HEK293 (cell line): ENCODE results near the gene VAT1.
A peak's percentile ranks its signal among the peaks of the same experiment; 100 is the strongest.

Source experiments
- BCL11A ChIP-seq: fragments of 450-650 bp; formaldehyde crosslinking; IDR thresholded peaks from 2 replicates; pipeline ENCODE4 v1.5.1; 2016; ENCODE audit warnings: low read depth, missing biosample characterization, missing genetic modification characterization
- BCL11B ChIP-seq: fragments of 450-650 bp; formaldehyde crosslinking; IDR thresholded peaks from 2 replicates; pipeline ENCODE4 v1.5.1; 2016; ENCODE audit warnings: low read depth, missing biosample characterization, missing genetic modification characterization
- KLF16 ChIP-seq: fragments of 450-650 bp; formaldehyde crosslinking; IDR thresholded peaks from 2 replicates; pipeline ENCODE4 v1.5.1; 2017; ENCODE audit warnings: missing biosample characterization, missing genetic modification characterization
- KLF7 ChIP-seq: fragments of 450-650 bp; formaldehyde crosslinking; IDR thresholded peaks from 2 replicates; pipeline ENCODE4 v1.5.1; 2016; ENCODE audit warnings: missing biosample characterization, missing genetic modification characterization, borderline replicate concordance
- OVOL3 ChIP-seq: fragments of 450-650 bp; formaldehyde crosslinking; IDR thresholded peaks from 2 replicates; pipeline ENCODE4 v1.5.1; 2016; ENCODE audit warnings: missing biosample characterization, missing genetic modification characterization
- SP2 ChIP-seq: fragments of 450-650 bp; formaldehyde crosslinking; IDR thresholded peaks from 2 replicates; pipeline ENCODE4 v1.5.1; 2016; ENCODE audit warnings: missing biosample characterization, missing genetic modification characterization
- SP3 ChIP-seq: fragments of 450-650 bp; formaldehyde crosslinking; IDR thresholded peaks from 2 replicates; pipeline ENCODE4 v1.5.1; 2016; ENCODE audit warnings: missing biosample characterization, missing genetic modification characterization
- SP7 ChIP-seq: fragments of 450-650 bp; formaldehyde crosslinking; IDR thresholded peaks from 2 replicates; pipeline ENCODE4 v1.5.1; 2016; ENCODE audit warnings: missing biosample characterization, missing genetic modification characterization
- TSHZ1 ChIP-seq: fragments of 450-650 bp; formaldehyde crosslinking; IDR thresholded peaks from 2 replicates; pipeline ENCODE4 v1.5.1; 2016; ENCODE audit warnings: missing biosample characterization, missing genetic modification characterization, borderline replicate concordance
- ZBTB10 ChIP-seq: fragments of 450-650 bp; formaldehyde crosslinking; IDR thresholded peaks from 2 replicates; pipeline ENCODE4 v1.5.1; 2016; ENCODE audit warnings: missing biosample characterization, missing genetic modification characterization
- ZBTB17 ChIP-seq: fragments of 450-650 bp; formaldehyde crosslinking; IDR thresholded peaks from 2 replicates; pipeline ENCODE4 v1.5.1; 2016; ENCODE audit warnings: missing biosample characterization, missing genetic modification characterization
- ZBTB20 ChIP-seq: fragments of 450-650 bp; formaldehyde crosslinking; IDR thresholded peaks from 2 replicates; pipeline ENCODE4 v1.5.1; 2016; ENCODE audit warnings: missing biosample characterization, missing genetic modification characterization
- ZBTB44 ChIP-seq: fragments of 450-650 bp; IDR thresholded peaks from 2 replicates; pipeline ENCODE4 v1.5.1; 2018; ENCODE audit warnings: missing biosample characterization, mild to moderate bottlenecking, missing genetic modification characterization
- ZBTB48 ChIP-seq: fragments of 450-650 bp; formaldehyde crosslinking; IDR thresholded peaks from 2 replicates; pipeline ENCODE4 v1.5.1; 2016; ENCODE audit warnings: missing biosample characterization, missing genetic modification characterization
- ZNF114 ChIP-seq: fragments of 450-650 bp; formaldehyde crosslinking; IDR thresholded peaks from 2 replicates; pipeline ENCODE4 v1.5.0; 2017; ENCODE audit warnings: missing biosample characterization, missing genetic modification characterization
- ZNF174 ChIP-seq: fragments of 450-650 bp; formaldehyde crosslinking; IDR thresholded peaks from 2 replicates; pipeline ENCODE4 v1.5.0; 2017; ENCODE audit warnings: missing biosample characterization, mild to moderate bottlenecking, missing genetic modification characterization
- ZNF248 ChIP-seq: fragments of 450-650 bp; formaldehyde crosslinking; IDR thresholded peaks from 2 replicates; pipeline ENCODE4 v1.5.1; 2017; ENCODE audit warnings: missing biosample characterization, missing genetic modification characterization
- ZNF280C ChIP-seq: fragments of 450-650 bp; formaldehyde crosslinking; IDR thresholded peaks from 2 replicates; pipeline ENCODE4 v1.5.1; 2016; ENCODE audit warnings: missing biosample characterization, missing genetic modification characterization
- ZNF366 ChIP-seq: fragments of 450-650 bp; formaldehyde crosslinking; conservative IDR thresholded peaks from 2 replicates; pipeline ENCODE4 v1.5.1; 2016; ENCODE audit warnings: missing biosample characterization, missing genetic modification characterization
- ZNF501 ChIP-seq: fragments of 450-650 bp; formaldehyde crosslinking; IDR thresholded peaks from 2 replicates; pipeline ENCODE4 v1.5.1; 2016; ENCODE audit warnings: missing biosample characterization, missing genetic modification characterization
- ZNF514 ChIP-seq: fragments of 450-650 bp; formaldehyde crosslinking; IDR thresholded peaks from 2 replicates; pipeline ENCODE4 v1.5.1; 2016; ENCODE audit warnings: missing biosample characterization, missing genetic modification characterization
- ZNF521 ChIP-seq: fragments of 450-650 bp; formaldehyde crosslinking; IDR thresholded peaks from 2 replicates; pipeline ENCODE4 v1.5.1; 2017; ENCODE audit warnings: missing biosample characterization, mild to moderate bottlenecking, missing genetic modification characterization
- ZNF530 ChIP-seq: fragments of 450-650 bp; formaldehyde crosslinking; IDR thresholded peaks from 2 replicates; pipeline ENCODE4 v1.5.1; 2016; ENCODE audit warnings: low read depth, missing biosample characterization, missing genetic modification characterization
- ZNF544 ChIP-seq: fragments of 450-650 bp; formaldehyde crosslinking; IDR thresholded peaks from 2 replicates; pipeline ENCODE4 v1.5.0; 2017; ENCODE audit warnings: missing biosample characterization, missing genetic modification characterization
- ZNF548 ChIP-seq: fragments of 450-650 bp; formaldehyde crosslinking; IDR thresholded peaks from 2 replicates; pipeline ENCODE4 v1.5.1; 2016; ENCODE audit warnings: missing biosample characterization, missing genetic modification characterization
- ZNF585B ChIP-seq: fragments of 450-650 bp; formaldehyde crosslinking; IDR thresholded peaks from 2 replicates; pipeline ENCODE4 v1.5.1; 2016; ENCODE audit warnings: missing biosample characterization, missing genetic modification characterization
- ZNF629 ChIP-seq: fragments of 450-650 bp; formaldehyde crosslinking; IDR thresholded peaks from 2 replicates; pipeline ENCODE4 v1.5.1; 2017; ENCODE audit warnings: missing biosample characterization, missing genetic modification characterization
- ZNF768 ChIP-seq: fragments of 450-650 bp; formaldehyde crosslinking; IDR thresholded peaks from 2 replicates; pipeline ENCODE4 v1.5.1; 2018; ENCODE audit warnings: missing biosample characterization, mild to moderate bottlenecking, missing genetic modification characterization
- ZNF791 ChIP-seq: fragments of 450-650 bp; formaldehyde crosslinking; IDR thresholded peaks from 2 replicates; pipeline ENCODE4 v1.5.1; 2016; ENCODE audit warnings: missing biosample characterization, missing genetic modification characterization
- ZNF830 ChIP-seq: fragments of 450-650 bp; IDR thresholded peaks from 2 replicates; pipeline ENCODE4 v1.5.0; 2018; ENCODE audit warnings: missing biosample characterization, missing genetic modification characterization, low read depth, mild to moderate bottlenecking, moderate library complexity

The VAT1 gene

GRCh38 chr17:43020789-43021740 lies 1.1 kb downstream of the VAT1 start (continued):
- TF ChIP-seq ZNF366 (tag by site-specific recombination) (0 out of 2 replicates have a peak, but pooled peaks have one; percentile 8), ZNF280C (no peak), ZNF629 (tag by site-specific recombination) (no peak), ZNF501 (no peak), TSHZ1 (peak; percentile 21; the same call in 1 of the 2 replicates), OVOL3 (tag by site-specific recombination) (no peak), ZNF768 (no peak), ZNF830 (no peak), ZNF114 (tag by site-specific recombination) (no peak), SP3 (tag by site-specific recombination) (peak; percentile 62), ZNF521 (no peak), ZBTB17 (peak; percentile 62), ZNF514 (tag by site-specific recombination) (no peak), ZNF791 (no peak), ZNF548 (tag by site-specific recombination) (no peak), ZNF530 (tag by site-specific recombination) (no peak), ZBTB20 (tag by site-specific recombination) (no peak), ZNF544 (tag by site-specific recombination) (no peak), SP2 (tag by site-specific recombination) (peak; percentile 39), ZNF174 (tag by site-specific recombination) (no peak), BCL11B (tag by site-specific recombination) (no peak), KLF16 (tag by site-specific recombination) (peak; percentile 38; the same call in 1 of the 2 replicates), ZNF585B (tag by site-specific recombination) (no peak), KLF7 (peak; percentile 65; the same call in 1 of the 2 replicates), ZBTB44 (tag by site-specific recombination) (no peak), ZBTB48 (no peak), ZNF248 (tag by site-specific recombination) (no peak), SP7 (tag by site-specific recombination) (peak; percentile 69; the same call in 1 of the 2 replicates), ZBTB10 (tag by site-specific recombination) (peak; percentile 84), BCL11A (tag by site-specific recombination) (0 out of 2 replicates have a peak, but pooled peaks have one; percentile 13)
